H9 (cell line): Measurements from ENCODE around the gene VPS54. TPM values are rescaled to one million over a fixed set of nuclear protein-coding genes. Genes with fewer than 3 reads are reported as not detected.

Experiments
- DNase-seq: peaks from one replicate; pipeline ENCODE4 v3.0.0-alpha.2; 2017
- H2AFZ ChIP-seq: one replicate; pipeline ENCODE4 v1.6.1; 2013; ENCODE audit warnings: mild to moderate bottlenecking, low read length, control low read depth, moderate library complexity
- H2AK5ac ChIP-seq: 2 replicates; pipeline ENCODE4 v1.6.1; 2013; ENCODE audit warnings: low read length, control low read depth, mixed read lengths; ENCODE audit not compliant: insufficient read length
- H2BK120ac ChIP-seq: one replicate; pipeline ENCODE4 v1.6.1; 2013; ENCODE audit warnings: low read depth, mild to moderate bottlenecking, low read length, control low read depth, inconsistent platforms; ENCODE audit not compliant: poor library complexity, severe bottlenecking
- H2BK12ac ChIP-seq: 2 replicates; pipeline ENCODE4 v1.6.1; 2013; ENCODE audit warnings: low read length, control low read depth, mixed read lengths, low read depth; ENCODE audit not compliant: insufficient read length
- H2BK15ac ChIP-seq: 2 replicates; pipeline ENCODE4 v1.6.1; 2013; ENCODE audit warnings: low read depth, low read length, control low read depth
- H2BK20ac ChIP-seq: one replicate; pipeline ENCODE4 v1.6.1; 2013; ENCODE audit warnings: low read depth, mild to moderate bottlenecking, low read length, control low read depth, inconsistent platforms; ENCODE audit not compliant: poor library complexity, severe bottlenecking
- H2BK5ac ChIP-seq: 2 replicates; pipeline ENCODE4 v1.6.1; 2013; ENCODE audit warnings: low read length, control low read depth, mixed read lengths; ENCODE audit not compliant: insufficient read length
- H3K14ac ChIP-seq: 2 replicates; pipeline ENCODE4 v1.6.1; 2013; ENCODE audit warnings: low read length, control low read depth; ENCODE audit not compliant: insufficient read depth
- H3K18ac ChIP-seq: 2 replicates; pipeline ENCODE4 v1.6.1; 2013; ENCODE audit warnings: low read depth, mild to moderate bottlenecking, mixed read lengths, low read length, control low read depth; ENCODE audit not compliant: insufficient read length
- H3K23ac ChIP-seq: 2 replicates; pipeline ENCODE4 v1.6.1; 2013; ENCODE audit warnings: low read length, control low read depth, mixed read lengths, low read depth; ENCODE audit not compliant: insufficient read length
- H3K23me2 ChIP-seq: 2 replicates; pipeline ENCODE4 v1.6.1; 2013; ENCODE audit warnings: low read depth, mild to moderate bottlenecking, mixed read lengths, low read length, control low read depth; ENCODE audit not compliant: insufficient read length, poor library complexity, severe bottlenecking
- H3K27ac ChIP-seq: 2 replicates; pipeline ENCODE4 v1.5.1; 2013; ENCODE audit warnings: low read length, control low read depth, mixed read lengths, low read depth; ENCODE audit not compliant: insufficient read length
- H3K27me3 ChIP-seq: 2 replicates; pipeline ENCODE4 v1.6.1; 2013; ENCODE audit warnings: low read length, control low read depth, inconsistent platforms; ENCODE audit not compliant: insufficient read depth
- H3K4ac ChIP-seq: 2 replicates; pipeline ENCODE4 v1.6.1; 2013; ENCODE audit warnings: low read depth, mild to moderate bottlenecking, control low read depth, inconsistent platforms, low read length, moderate library complexity
- H3K4me1 ChIP-seq: 2 replicates; pipeline ENCODE4 v1.6.1; 2013; ENCODE audit warnings: low read length, control low read depth, inconsistent platforms; ENCODE audit not compliant: insufficient read depth
- H3K4me2 ChIP-seq: 2 replicates; pipeline ENCODE4 v1.6.1; 2013; ENCODE audit warnings: low read length, control low read depth, mixed read lengths; ENCODE audit not compliant: insufficient read length, insufficient read depth
- H3K56ac ChIP-seq: 2 replicates; pipeline ENCODE4 v1.6.1; 2013; ENCODE audit warnings: low read depth, mild to moderate bottlenecking, mixed read lengths, low read length, control low read depth; ENCODE audit not compliant: insufficient read length
- H3K79me1 ChIP-seq: 2 replicates; pipeline ENCODE4 v1.6.1; 2013; ENCODE audit warnings: low read depth, mild to moderate bottlenecking, moderate library complexity, low read length, control low read depth, inconsistent platforms; ENCODE audit not compliant: insufficient read depth, poor library complexity, severe bottlenecking
- H3K79me2 ChIP-seq: 2 replicates; pipeline ENCODE4 v1.6.1; 2013; ENCODE audit warnings: low read length, control low read depth, inconsistent platforms; ENCODE audit not compliant: insufficient read depth
- H3K9ac ChIP-seq: 2 replicates; pipeline ENCODE4 v1.6.1; 2013; ENCODE audit warnings: low read length, control low read depth, mixed read lengths; ENCODE audit not compliant: insufficient read length; ENCODE audit errors: extremely low read depth
- H3K9me3 ChIP-seq: one replicate; pipeline ENCODE4 v1.6.1; 2013; ENCODE audit warnings: low read depth, low read length, inconsistent platforms; ENCODE audit not compliant: control insufficient read depth
- H3T11ph ChIP-seq: one replicate; pipeline ENCODE4 v1.6.1; 2013; ENCODE audit warnings: mild to moderate bottlenecking, low read length, control low read depth, inconsistent platforms
- H4K20me1 ChIP-seq: one replicate; pipeline ENCODE4 v1.6.1; 2013; ENCODE audit not compliant: control insufficient read depth, insufficient read length, insufficient read depth
- H4K5ac ChIP-seq: 2 replicates; pipeline ENCODE4 v1.6.1; 2013; ENCODE audit warnings: low read depth, mild to moderate bottlenecking, mixed read lengths, low read length, control low read depth; ENCODE audit not compliant: insufficient read length
- H4K8ac ChIP-seq: replicated peaks from 2 replicates; pipeline ENCODE4 v1.6.1; 2013; ENCODE audit warnings: low read length, control low read depth, mixed read lengths, low read depth; ENCODE audit not compliant: insufficient read length
- H4K91ac ChIP-seq: 2 replicates; pipeline ENCODE4 v1.6.1; 2013; ENCODE audit warnings: low read depth, mild to moderate bottlenecking, moderate library complexity, mixed read lengths, low read length, control low read depth; ENCODE audit not compliant: insufficient read length
- H3K27ac Mint-ChIP-seq, 3 experiments: 2 replicates in 2 of 3; 3 replicates in 1 of 3; pipeline ENCODE4 v1.8.0; 2020 to 2021; ENCODE audit warnings: mixed read lengths in 3 of 3, mild to moderate bottlenecking in 1 of 3, moderate library complexity in 1 of 3
- H3K27me3 Mint-ChIP-seq: 2 replicates; pipeline ENCODE4 v1.8.0; 2021; ENCODE audit warnings: low read depth, mild to moderate bottlenecking, moderate library complexity, mixed read lengths
- H3K36me3 Mint-ChIP-seq, 3 experiments: 2 replicates in 2 of 3; 3 replicates in 1 of 3; pipeline ENCODE4 v1.8.0; 2020 to 2021; ENCODE audit warnings: low read depth in 3 of 3, mixed read lengths in 3 of 3; ENCODE audit not compliant: insufficient read depth in 1 of 3
- H3K4me1 Mint-ChIP-seq, 2 experiments: 2 replicates each; pipeline ENCODE4 v1.8.0; 2020; ENCODE audit warnings: mixed read lengths in 2 of 2
- H3K4me3 Mint-ChIP-seq, 2 experiments: 2 replicates in 1 of 2; 3 replicates in 1 of 2; pipeline ENCODE4 v1.8.0; 2020 to 2021; ENCODE audit warnings: mild to moderate bottlenecking in 2 of 2, mixed read lengths in 2 of 2, moderate library complexity in 1 of 2
- H3K9me3 Mint-ChIP-seq, 2 experiments: 2 replicates in 1 of 2; 3 replicates in 1 of 2; pipeline ENCODE4 v1.8.0; 2020; ENCODE audit warnings: mild to moderate bottlenecking in 2 of 2, mixed read lengths in 2 of 2, moderate library complexity in 1 of 2
- total RNA-seq: library from RNA; stranded (reverse); gene quantifications from 2 replicates; pipeline ENCODE4 v1.2.1, GENCODE V29; 2021
- TF ChIP-seq, protein P1 (sequence below): fragments of 200-600 bp; sonication (generic); conservative IDR thresholded peaks from 3 replicates; pipeline ENCODE4 v1.8.0; 2021; ENCODE audit warnings: antibody characterized with exemption, mild to moderate bottlenecking

VPS54 gene
- total RNA-seq, 1 experiment from 2014 or later, result 13.4 TPM

DNA sequence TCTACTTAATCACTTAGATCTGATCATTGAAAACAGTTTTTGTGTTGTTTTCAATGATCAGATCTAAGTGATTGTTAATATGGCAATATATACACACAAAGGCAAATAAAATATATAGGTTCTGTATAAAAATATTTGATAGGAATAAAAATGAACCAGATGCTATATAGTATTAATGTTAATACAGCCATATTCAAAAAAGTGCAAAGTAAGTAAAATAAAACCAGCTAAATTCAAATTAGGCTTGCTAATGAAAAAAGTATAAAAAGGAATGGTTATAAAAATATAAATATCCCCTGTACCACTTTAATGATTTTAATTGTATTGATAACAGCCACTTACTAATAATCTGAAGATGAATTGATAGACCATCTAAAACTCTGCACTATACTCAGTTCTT is 38.4 kb downstream of the VPS54 start:
- H3K27me3 Mint-ChIP-seq, result no peaks in the 10 kb centered on the region
- H3K36me3 Mint-ChIP-seq, result peaks cover 11 to 36% (median 24%) of the 10 kb centered on the region in 3 experiments; a peak in 6 of 7 replicates
- Histone ChIP-seq H3K27ac (no peak overlapping the region), H2BK15ac (no peak overlapping the region), H3K27me3 (no peaks in the 10 kb centered on the region), H3K56ac (no peak overlapping the region), H4K8ac (no peak overlapping the region), H2BK5ac (no peak overlapping the region), H2BK20ac (no peak overlapping the region), H2BK12ac (no peak overlapping the region), H4K20me1 (no peaks in the 10 kb centered on the region), H3K79me2 (no peaks in the 10 kb centered on the region), H2BK120ac (no peak overlapping the region), H3K18ac (no peak overlapping the region), H2AFZ (no peak overlapping the region), H3K9ac (no peak overlapping the region), H3K4me1 (no peaks in the 10 kb centered on the region), H4K91ac (no peak overlapping the region), H3K23me2 (no peaks in the 10 kb centered on the region), H3K4me2 (no peak overlapping the region), H3K9me3 (no peaks in the 10 kb centered on the region), H4K5ac (no peak overlapping the region), H3K79me1 (no peaks in the 10 kb centered on the region), H3K4ac (no peak overlapping the region), H3K14ac (no peak overlapping the region), H3T11ph (no peak overlapping the region), H2AK5ac (no peak overlapping the region), H3K23ac (no peak overlapping the region)
- H3K9me3 Mint-ChIP-seq, result no peaks in the 10 kb centered on the region; a peak in 1 of 5 replicates
- no peaks in the 10 kb centered on the region for H3K4me1 Mint-ChIP-seq
- DNase-seq, result no peak
- no peak overlapping the region for H3K4me3 Mint-ChIP-seq
- TF ChIP-seq, protein P1, sequence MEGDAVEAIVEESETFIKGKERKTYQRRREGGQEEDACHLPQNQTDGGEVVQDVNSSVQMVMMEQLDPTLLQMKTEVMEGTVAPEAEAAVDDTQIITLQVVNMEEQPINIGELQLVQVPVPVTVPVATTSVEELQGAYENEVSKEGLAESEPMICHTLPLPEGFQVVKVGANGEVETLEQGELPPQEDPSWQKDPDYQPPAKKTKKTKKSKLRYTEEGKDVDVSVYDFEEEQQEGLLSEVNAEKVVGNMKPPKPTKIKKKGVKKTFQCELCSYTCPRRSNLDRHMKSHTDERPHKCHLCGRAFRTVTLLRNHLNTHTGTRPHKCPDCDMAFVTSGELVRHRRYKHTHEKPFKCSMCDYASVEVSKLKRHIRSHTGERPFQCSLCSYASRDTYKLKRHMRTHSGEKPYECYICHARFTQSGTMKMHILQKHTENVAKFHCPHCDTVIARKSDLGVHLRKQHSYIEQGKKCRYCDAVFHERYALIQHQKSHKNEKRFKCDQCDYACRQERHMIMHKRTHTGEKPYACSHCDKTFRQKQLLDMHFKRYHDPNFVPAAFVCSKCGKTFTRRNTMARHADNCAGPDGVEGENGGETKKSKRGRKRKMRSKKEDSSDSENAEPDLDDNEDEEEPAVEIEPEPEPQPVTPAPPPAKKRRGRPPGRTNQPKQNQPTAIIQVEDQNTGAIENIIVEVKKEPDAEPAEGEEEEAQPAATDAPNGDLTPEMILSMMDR, result no peak
- H3K27ac Mint-ChIP-seq, result no peak overlapping the region
